ENCODE measurements around the gene RASGRP3. TPM values are rescaled to one million over a fixed set of nuclear protein-coding genes. Genes with fewer than 3 reads are reported as not detected.

Gene RASGRP3
- total and polyA plus RNA-seq, 2 donors (not counting 1 experiment from before 2014, with no cell fraction given) = 0.50 to 6.1 TPM

- no peaks in the 10 kb centered on the region for H3K9me3 ChIP-seq (ENCODE audit: control insufficient read depth, insufficient read depth, low read depth, low read length)
- H3K4me1 ChIP-seq (ENCODE audit: control insufficient read depth, extremely low read depth, insufficient read depth, low read length) = peaks cover under 1% of the 10 kb centered on the region
- no peaks in the 10 kb centered on the region for H4K20me1 ChIP-seq (ENCODE audit: control insufficient read depth, extremely low read depth, insufficient read depth, low read length)
- H2AFZ ChIP-seq (ENCODE audit: low read length) = no peak overlapping the region
- no peak overlapping the region for H3K9ac ChIP-seq (ENCODE audit: insufficient read depth, low read length)
- H3K27ac ChIP-seq (ENCODE audit: insufficient read depth, low read length) = no peak overlapping the region
- DNase-seq (ENCODE audit: low read depth in 2 of 2) = no peak
- H3K79me2 ChIP-seq (ENCODE audit: control insufficient read depth, insufficient read depth, low read length) = no peaks in the 10 kb centered on the region
- H3K4me3 ChIP-seq (replicated peaks in 1 of 4; ENCODE audit: control extremely low read depth in 1 of 4, insufficient read depth in 1 of 4, low read depth in 3 of 4, low read length in 4 of 4) = no peak overlapping the region
- no peaks in the 10 kb centered on the region for H3K27me3 ChIP-seq (ENCODE audit: control insufficient read depth, insufficient read depth, low read length)
- H3K4me2 ChIP-seq (ENCODE audit: extremely low read depth, insufficient read depth, low read length) = no peak overlapping the region
- no peaks in the 10 kb centered on the region for H3K36me3 ChIP-seq (ENCODE audit: control insufficient read depth, insufficient read depth, low read length)
- TF ChIP-seq EZH2 (IDR thresholded peaks at IDR 0.05; ENCODE audit: low read length, missing control alignments) = no peak
- no peak for TF ChIP-seq CTCF (conservative IDR thresholded peaks at IDR 0.05 in 1 of 2, IDR thresholded peaks at IDR 0.05 in 1 of 2; ENCODE audit: low read depth in 1 of 2, low read length in 2 of 2)
These were observed 13.5 kb downstream of the RASGRP3 start for GRCh38 chr2:33489835-33490431.

- Histone ChIP-seq H3K9me3 (ENCODE audit: control insufficient read depth, insufficient read depth, low read depth, low read length) (no peaks in the 10 kb centered on the region), H3K36me3 (ENCODE audit: control insufficient read depth, insufficient read depth, low read length) (no peaks in the 10 kb centered on the region), H2AFZ (ENCODE audit: low read length) (no peak overlapping the region), H3K79me2 (ENCODE audit: control insufficient read depth, insufficient read depth, low read length) (no peaks in the 10 kb centered on the region), H3K27ac (ENCODE audit: insufficient read depth, low read length) (no peak overlapping the region), H3K4me1 (ENCODE audit: control insufficient read depth, extremely low read depth, insufficient read depth, low read length) (no peaks in the 10 kb centered on the region), H4K20me1 (ENCODE audit: control insufficient read depth, extremely low read depth, insufficient read depth, low read length) (no peaks in the 10 kb centered on the region), H3K27me3 (ENCODE audit: control insufficient read depth, insufficient read depth, low read length) (no peaks in the 10 kb centered on the region), H3K9ac (ENCODE audit: insufficient read depth, low read length) (no peak overlapping the region), H3K4me3 (replicated peaks in 1 of 4; ENCODE audit: control extremely low read depth in 1 of 4, insufficient read depth in 1 of 4, low read depth in 3 of 4, low read length in 4 of 4) (no peak overlapping the region), H3K4me2 (ENCODE audit: extremely low read depth, insufficient read depth, low read length) (no peak overlapping the region)
- TF ChIP-seq CTCF (conservative IDR thresholded peaks at IDR 0.05 in 1 of 2, IDR thresholded peaks at IDR 0.05 in 1 of 2; ENCODE audit: low read depth in 1 of 2, low read length in 2 of 2) (no peak), EZH2 (IDR thresholded peaks at IDR 0.05; ENCODE audit: low read length, missing control alignments) (no peak)
- no peak for DNase-seq (ENCODE audit: low read depth in 2 of 2)
These were observed 15.1 kb downstream of the RASGRP3 start for GRCh38 chr2:33491441-33492084.

GRCh38 chr2:33492399-33493134, 16.1 kb downstream of the RASGRP3 start:
- H3K36me3 ChIP-seq (ENCODE audit: control insufficient read depth, insufficient read depth, low read length) = no peaks in the 10 kb centered on the region
- no peaks in the 10 kb centered on the region for H4K20me1 ChIP-seq (ENCODE audit: control insufficient read depth, extremely low read depth, insufficient read depth, low read length)
- H3K79me2 ChIP-seq (ENCODE audit: control insufficient read depth, insufficient read depth, low read length) = no peaks in the 10 kb centered on the region
- no peaks in the 10 kb centered on the region for H3K9me3 ChIP-seq (ENCODE audit: control insufficient read depth, insufficient read depth, low read depth, low read length)
- no peak overlapping the region for H2AFZ ChIP-seq (ENCODE audit: low read length)
- H3K4me2 ChIP-seq (ENCODE audit: extremely low read depth, insufficient read depth, low read length) = no peak overlapping the region
- no peak overlapping the region for H3K27ac ChIP-seq (ENCODE audit: insufficient read depth, low read length)
- H3K4me1 ChIP-seq (ENCODE audit: control insufficient read depth, extremely low read depth, insufficient read depth, low read length) = no peaks in the 10 kb centered on the region
- TF ChIP-seq CTCF (conservative IDR thresholded peaks at IDR 0.05 in 1 of 2, IDR thresholded peaks at IDR 0.05 in 1 of 2; ENCODE audit: low read depth in 1 of 2, low read length in 2 of 2) (no peak), EZH2 (IDR thresholded peaks at IDR 0.05; ENCODE audit: low read length, missing control alignments) (no peak)
- DNase-seq (ENCODE audit: low read depth in 2 of 2) = no peak
- H3K9ac ChIP-seq (ENCODE audit: insufficient read depth, low read length) = no peak overlapping the region
- H3K27me3 ChIP-seq (ENCODE audit: control insufficient read depth, insufficient read depth, low read length) = no peaks in the 10 kb centered on the region
- no peak overlapping the region for H3K4me3 ChIP-seq (replicated peaks in 1 of 4; ENCODE audit: control extremely low read depth in 1 of 4, insufficient read depth in 1 of 4, low read depth in 3 of 4, low read length in 4 of 4)

All from fibroblast of lung (primary cell).